ENCODE data around the gene ARFGAP3.

ARFGAP3 gene

GRCh38 chr22:42857845-42858481 lies 890 bp upstream of the ARFGAP3 start:
- no peak for FAIRE-seq

DNA sequence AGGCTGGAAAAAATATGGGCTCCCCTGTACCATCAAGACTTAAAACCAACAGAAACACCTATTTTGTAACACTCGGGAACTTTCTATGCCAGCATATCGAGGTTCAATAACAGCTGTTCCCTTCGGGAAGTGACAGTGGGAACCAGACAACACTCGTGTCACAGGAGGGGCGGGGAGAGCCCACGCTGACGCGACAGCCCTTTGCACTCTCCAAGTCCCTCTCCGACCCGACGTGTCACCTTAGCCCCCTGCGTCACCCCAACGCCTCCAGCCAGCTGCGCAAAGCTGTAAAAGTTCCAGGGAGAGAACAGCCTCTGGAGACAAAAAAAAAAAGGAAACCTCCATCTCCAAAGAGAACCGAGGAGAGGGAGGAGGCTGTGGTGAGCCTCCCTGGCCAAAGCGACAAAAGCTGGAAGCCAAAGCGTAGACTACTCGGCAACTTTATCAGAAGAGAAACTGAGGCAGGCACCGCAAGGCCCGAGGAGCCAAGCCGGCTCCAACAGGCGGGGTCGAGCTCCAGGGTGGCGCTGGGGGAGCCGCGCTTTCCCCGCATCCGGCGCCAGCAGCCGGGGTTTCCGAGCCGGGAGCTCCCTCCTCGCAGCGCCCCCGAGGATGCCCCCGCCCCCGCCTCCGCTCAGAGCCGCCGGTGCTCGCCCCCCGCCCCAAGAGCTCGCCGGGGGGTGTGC lies 751 bp downstream of the ARFGAP3 start:
- no peak for FAIRE-seq

- no peak for FAIRE-seq
These were observed 1.4 kb downstream of the ARFGAP3 start for GRCh38 chr22:42855721-42856120.

- no peak for FAIRE-seq
These were observed 1.9 kb downstream of the ARFGAP3 start for GRCh38 chr22:42855211-42855610.

DNA sequence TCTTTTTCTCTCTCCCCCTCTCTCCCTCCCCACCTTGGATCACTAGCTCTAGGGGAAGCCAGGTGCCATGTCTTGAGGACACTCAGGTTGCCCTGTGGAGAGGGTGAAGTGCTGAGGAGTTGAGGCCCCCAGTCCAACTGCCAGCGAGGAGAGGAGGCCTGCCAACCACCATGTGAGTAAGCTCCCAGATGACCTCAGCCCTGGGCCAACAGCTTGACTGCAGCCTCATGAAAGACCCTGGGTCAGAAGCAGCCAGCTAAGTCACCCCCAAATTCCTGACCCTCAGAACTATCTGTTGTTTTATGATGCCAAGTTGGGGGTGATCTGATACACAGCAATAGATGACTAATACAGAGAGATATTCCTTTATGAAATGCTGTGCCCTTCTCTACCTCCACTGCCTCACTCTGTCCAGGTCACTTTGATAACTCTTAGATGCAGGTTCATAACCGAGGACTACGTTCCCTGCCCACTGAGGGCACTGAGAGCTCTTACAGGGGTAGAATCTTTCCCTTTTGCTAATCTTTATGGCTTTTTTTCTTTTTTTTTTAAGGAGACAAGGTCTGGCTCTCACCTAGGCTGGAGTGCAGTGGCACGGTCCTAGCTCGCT lies 8.0 kb downstream of the ARFGAP3 start:
- FAIRE-seq, result no peak

- FAIRE-seq, result no peak
These were observed 10.0 kb downstream of the ARFGAP3 start for GRCh38 chr22:42847110-42847509.

DNA sequence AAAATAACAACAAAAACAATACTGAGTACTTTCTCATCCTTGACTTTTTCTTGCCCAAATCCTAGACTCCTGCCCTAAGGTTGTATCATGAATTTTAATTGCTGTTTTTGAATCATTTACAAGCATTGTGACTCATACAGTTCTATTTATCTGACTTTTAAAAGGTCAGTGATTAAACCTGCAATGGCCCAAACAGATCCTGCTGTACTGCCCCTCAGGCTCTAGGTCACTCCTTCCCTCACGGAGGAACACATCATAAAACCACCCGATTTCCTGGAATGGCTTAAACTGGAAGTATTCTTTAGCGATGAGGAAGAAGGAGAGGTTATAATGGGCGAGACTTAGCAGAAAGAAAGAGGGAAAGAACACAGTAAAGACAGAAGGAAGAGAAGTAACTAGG lies 12.3 kb downstream of the ARFGAP3 start:
- FAIRE-seq, result no peak

GRCh38 chr22:42842658-42843370 lies 14.3 kb downstream of the ARFGAP3 start:
- FAIRE-seq, result no peak

DNA sequence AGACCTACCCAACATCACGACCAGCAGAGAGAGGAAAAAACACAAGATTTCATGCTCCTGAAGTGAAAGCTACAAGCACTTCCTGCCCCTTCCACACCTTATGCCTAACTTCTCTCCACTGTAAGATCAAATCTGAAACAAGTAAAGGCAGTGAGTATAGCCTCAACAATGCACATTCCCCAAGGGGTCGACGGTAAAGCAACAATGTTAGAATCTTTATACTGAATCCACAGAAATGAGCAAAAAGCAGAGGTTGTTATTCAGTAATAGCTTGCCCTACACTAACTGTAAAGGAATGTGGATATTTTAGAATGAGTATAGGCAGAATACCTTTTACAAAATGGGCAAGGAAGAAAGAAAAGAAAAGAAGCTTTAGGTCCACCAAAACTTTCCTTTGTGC lies 15.6 kb downstream of the ARFGAP3 start:
- FAIRE-seq, result no peak

DNA sequence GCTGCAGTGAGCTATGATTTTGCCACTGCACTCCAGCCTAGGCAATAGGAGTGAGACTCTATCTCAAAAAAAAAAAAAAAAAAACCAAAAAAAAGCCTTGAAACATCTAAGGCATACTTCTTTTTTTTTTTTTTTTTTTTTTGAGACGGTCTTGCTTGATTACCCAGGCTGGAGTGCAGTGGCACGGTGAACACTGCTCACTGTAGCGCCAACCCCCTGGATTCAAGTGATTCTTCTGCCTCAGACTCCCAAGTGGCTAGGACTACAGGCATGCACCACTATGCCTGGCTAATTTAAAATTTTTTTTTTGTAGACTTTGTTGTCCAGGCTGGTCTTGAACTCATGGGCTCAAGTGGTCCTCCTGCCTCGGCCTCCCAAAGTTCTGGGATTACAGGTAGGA lies 19.5 kb downstream of the ARFGAP3 start:
- no peak for FAIRE-seq

GRCh38 chr22:42836026-42836425 lies 21.0 kb downstream of the ARFGAP3 start:
- FAIRE-seq, result no peak

GRCh38 chr22:42834177-42834949 lies 22.7 kb downstream of the ARFGAP3 start:
- no peak for FAIRE-seq

GRCh38 chr22:42833104-42833503 lies 24.0 kb downstream of the ARFGAP3 start:
- no peak for FAIRE-seq

DNA sequence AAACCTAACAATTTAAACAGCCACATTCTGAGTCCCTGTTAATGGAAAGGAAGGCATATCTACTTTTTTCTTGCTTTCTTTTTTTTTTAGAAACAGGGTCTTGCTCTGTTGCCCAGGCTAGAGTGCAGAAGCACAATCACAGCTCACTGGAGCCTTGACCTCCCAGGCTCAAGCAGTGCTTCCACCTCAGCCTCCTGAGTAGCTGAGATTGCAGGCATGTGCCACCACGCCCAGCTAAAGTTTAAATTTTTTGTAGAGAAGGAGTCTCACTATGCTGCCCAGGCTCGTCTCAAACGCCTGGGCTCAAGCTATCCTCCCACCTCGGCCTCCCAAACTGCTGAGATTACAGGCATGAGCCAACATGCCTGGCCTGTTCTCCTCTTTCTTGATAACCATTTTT lies 25.4 kb downstream of the ARFGAP3 start:
- no peak for FAIRE-seq

GRCh38 chr22:42830161-42830560 lies 26.9 kb downstream of the ARFGAP3 start:
- FAIRE-seq, result no peak

DNA sequence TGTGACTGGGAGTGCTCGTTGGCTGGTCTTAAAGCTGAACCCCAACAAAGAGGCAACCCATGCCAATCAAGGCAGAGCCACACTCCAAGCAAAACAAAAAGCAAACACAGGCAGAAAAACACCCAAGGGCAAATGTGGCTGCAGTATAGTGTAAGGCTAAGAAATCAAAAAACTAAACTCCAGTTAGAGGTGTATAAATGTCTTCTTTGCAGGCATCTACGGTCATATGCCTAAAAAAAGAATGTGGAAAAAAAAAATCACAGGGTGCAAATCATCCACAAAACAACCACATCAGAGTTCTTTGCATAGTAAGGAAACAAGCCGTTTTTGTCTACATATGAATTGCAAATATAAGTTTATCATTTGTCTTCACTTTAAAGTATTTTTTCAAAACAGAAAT lies 27.8 kb downstream of the ARFGAP3 start:
- no peak for FAIRE-seq

DNA sequence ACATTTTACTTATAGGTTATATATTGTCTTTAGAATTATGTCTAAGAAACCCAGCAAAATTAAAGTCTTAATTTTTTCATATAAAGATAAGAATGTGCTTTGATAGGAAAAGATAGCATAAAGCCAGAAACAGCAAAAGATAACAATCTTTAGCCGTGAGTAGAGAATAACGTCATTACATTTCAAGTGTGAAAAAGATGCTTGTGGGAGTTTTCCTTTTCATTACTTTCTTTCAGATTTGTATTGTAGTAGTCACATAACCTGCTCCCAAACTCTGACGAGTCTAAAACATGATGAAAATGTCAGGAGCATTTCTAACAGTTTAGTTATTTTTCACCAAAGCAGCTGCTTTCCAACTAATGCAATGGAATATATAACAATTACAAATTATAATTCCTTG lies 31.3 kb downstream of the ARFGAP3 start:
- peak; percentile 6 for FAIRE-seq

DNA sequence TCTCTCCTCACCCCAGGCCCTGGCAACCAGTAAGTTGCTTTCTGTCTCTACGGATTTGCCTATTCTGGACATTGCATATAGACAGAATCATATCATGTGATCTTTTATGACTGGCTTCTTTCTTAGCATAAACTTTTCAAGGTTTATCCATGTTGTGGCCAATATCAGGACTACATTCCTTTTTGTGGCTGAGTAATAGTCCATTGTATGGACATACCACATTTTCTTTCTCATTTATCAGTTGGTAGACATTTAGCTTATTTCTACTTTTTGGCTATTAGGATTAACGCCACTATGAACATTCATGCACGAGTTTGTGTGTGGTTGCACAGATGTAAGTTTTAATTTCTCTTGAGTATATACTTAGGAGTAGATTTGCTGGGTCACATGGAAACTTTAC lies 35.7 kb downstream of the ARFGAP3 start:
- FAIRE-seq, result no peak

DNA sequence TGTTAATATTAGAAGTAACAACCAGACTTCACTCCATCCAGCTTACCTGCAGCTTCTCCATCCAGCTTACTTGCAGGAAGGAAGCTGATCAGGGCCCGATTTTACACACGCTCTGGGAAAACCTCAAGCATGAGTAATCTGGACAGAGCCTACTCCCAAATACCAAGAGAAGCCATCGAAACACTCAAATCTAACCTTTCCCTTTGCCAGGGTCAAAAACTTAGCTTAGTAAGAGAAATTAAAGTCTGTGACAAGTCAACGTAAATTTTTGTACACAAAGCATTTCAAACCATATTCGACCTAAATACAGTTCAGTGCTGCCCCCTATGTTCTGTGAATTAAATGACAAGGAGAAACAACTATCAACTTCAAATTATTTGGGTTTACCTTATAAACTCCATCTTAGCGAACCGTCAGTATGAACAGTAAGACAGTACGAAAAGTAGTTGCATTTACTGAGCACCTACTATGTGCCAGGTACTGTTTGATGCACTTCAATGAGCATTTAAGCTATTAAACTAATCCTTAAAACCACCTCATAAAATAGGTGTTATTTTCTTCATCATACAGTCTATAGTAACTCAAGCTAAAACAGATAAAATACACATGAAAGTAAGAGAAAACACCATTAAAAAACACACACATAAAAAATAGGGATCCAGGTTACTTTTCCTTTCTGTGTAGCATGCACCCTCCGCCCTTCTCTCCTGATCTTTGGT lies 36.9 kb downstream of the ARFGAP3 start:
- FAIRE-seq, result peak; percentile 85

DNA sequence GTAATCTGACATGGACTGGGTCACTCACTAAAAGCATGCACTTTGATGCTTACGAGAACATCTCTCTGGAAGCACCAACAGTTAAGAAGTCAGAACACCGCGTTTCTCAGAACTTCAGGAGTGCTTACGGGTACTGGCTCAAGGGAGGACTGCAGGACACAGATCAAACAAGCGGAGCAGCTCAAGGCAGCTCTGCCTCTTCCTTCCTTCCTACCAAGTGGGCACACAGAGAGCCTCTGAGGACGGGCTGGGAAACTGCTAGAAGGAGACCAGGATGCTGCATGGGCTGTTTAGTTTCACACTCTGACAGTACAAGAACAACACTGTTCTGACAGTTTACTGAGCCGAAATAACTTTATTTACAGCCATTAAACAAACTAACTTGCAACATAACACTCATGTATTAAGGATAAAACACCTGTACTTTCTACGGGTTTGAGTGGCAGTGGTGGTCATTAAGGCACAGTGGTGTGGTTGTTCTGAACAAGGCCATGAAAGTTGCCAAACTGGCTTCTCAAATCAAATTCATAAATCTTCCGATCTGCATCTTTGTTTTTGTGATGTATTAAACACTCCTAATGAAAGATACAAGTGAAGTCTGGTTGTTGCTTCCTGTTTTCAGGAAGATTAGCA lies 37.5 kb downstream of the ARFGAP3 start:
- FAIRE-seq, result no peak

DNA sequence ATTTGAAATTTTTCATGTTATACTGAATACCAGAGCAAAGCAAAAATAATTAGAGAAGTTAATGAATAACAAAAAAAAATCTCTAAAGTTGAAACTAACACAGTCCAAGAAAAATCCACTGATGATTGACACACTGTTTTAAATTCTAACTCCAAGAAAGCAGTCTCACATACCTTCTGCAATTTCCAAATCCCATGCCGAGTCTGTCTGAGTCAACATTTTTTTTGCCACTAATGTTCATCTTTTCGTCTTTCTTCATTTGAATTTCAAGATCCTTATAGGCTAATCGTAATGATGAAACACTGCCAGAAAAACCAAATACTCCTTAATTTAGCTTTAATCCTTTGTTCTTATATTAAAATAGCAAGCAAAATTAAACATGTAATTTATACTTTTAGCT lies 39.5 kb downstream of the ARFGAP3 start:
- no peak for FAIRE-seq

GRCh38 chr22:42816336-42816735 lies 40.7 kb downstream of the ARFGAP3 start:
- FAIRE-seq, result no peak
